Measurements from ENCODE around the gene HMOX2.

- TF ChIP-seq EZH2 (IDR thresholded peaks at IDR 0.05; ENCODE audit: low read length), result no peak
- TF ChIP-seq, protein P1, sequence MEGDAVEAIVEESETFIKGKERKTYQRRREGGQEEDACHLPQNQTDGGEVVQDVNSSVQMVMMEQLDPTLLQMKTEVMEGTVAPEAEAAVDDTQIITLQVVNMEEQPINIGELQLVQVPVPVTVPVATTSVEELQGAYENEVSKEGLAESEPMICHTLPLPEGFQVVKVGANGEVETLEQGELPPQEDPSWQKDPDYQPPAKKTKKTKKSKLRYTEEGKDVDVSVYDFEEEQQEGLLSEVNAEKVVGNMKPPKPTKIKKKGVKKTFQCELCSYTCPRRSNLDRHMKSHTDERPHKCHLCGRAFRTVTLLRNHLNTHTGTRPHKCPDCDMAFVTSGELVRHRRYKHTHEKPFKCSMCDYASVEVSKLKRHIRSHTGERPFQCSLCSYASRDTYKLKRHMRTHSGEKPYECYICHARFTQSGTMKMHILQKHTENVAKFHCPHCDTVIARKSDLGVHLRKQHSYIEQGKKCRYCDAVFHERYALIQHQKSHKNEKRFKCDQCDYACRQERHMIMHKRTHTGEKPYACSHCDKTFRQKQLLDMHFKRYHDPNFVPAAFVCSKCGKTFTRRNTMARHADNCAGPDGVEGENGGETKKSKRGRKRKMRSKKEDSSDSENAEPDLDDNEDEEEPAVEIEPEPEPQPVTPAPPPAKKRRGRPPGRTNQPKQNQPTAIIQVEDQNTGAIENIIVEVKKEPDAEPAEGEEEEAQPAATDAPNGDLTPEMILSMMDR (optimal IDR thresholded peaks at IDR 0.05 in 1 of 3, IDR thresholded peaks at IDR 0.05 in 1 of 3, conservative IDR thresholded peaks at IDR 0.05 in 1 of 3; ENCODE audit: extremely low read depth in 1 of 3, insufficient read depth in 2 of 3, low read length in 3 of 3), result no peak
Measured at GRCh38 chr16:4454623-4455022, 21.6 kb upstream of the HMOX2 start.
